HG03135 (cell line): ENCODE data around the gene PRRT2.
"Not testable (repeated sequence)": the region's sequence is repeated elsewhere in the genome, so short reads cannot be mapped to it uniquely, and the experiment has no call there.

Source experiments
- ATAC-seq: cut with Tn5 transposase; IDR thresholded peaks from one replicate; pipeline ENCODE4 v1.9.1; 2021; ENCODE audit warnings: mild to moderate bottlenecking, moderate library complexity; ENCODE audit not compliant: unreplicated experiment

Gene PRRT2

DNA sequence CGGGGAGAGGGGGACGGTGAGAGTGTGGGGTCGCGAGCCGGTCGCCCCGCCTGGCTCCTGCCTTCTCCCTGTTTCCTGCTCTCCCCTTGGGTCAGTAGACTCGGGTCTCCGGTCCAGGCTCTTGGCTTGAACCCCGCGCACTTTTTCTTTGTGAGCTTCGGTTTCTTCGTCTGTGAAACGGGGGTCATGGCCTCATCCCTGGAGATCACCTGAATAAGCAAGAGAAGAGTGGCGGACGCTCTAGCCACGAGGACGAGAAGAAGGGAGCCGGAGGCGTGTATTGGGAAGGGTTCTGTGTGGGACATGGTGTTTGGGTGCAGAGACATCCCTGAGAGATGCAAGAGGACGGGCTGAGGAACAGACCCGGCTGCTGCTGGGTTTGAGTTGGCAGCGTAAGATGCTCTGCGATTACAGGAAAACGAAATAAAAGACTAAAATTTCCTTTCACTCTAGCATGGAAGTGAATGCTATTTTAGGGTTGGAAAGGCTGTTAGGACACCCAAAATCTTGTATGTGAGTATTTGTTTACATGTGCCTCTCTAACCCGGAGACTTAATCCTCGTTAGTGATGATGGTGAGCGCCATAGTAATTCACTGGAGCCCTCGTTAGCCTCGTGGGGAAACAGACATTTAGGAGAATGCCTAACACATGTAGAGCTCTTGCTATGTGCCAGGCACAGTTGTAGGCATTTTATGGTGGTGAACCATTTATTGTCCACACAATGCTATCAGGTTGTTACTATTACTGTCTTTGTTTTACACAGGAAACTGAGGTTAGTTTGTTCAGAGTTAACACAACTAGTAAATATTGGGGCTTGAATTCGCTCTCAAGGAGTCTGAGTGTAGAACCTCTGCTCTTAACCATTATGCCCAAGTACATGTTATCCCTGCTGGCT, 20.8 kb upstream of the PRRT2 start:
- ATAC-seq, result no peak

DNA sequence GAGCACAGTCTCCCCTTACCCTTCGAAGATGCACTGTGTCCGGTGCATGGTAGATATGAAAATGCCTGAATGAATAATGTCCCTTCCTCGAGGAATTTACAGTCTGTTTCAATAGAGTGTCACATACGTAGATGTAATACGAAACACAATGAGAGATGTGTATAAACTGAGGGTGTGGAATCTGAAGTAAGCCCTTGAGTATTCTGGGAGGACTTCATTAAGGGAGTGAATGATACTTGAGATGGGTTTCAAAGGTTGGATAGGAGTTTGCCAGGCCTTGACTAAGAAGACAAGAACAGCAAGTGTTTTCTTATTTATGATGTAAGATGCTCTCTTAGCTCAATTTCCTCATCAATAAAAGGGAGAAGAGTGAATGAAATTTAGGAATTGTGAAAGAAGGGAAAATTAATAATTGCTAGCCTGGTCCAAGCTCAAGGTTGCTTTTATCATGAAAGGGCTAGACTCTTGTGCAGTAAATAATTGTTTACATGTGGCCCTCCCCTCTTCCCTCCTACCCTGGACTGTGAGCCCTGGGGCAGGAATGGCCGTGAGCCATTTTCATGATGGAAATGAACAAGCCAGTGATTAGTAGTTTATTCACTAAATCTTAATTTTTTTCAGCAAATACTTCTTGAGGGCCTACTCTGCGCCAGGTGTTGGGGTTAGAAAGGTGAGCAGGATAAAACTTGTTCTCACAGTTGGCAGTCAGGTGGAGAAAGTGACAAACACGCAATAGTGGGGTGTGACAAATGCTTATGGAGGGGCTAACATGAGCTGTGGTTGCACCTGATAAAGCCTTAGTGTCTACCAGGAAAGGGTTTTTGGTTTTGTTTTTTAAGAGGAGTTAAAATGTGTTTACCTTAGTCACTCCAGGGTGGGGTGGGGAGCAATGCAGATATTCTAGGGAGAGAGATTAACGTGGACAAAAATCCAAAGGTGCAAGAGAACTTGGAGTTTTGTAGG, 19.9 kb upstream of the PRRT2 start:
- ATAC-seq, result no peak

DNA sequence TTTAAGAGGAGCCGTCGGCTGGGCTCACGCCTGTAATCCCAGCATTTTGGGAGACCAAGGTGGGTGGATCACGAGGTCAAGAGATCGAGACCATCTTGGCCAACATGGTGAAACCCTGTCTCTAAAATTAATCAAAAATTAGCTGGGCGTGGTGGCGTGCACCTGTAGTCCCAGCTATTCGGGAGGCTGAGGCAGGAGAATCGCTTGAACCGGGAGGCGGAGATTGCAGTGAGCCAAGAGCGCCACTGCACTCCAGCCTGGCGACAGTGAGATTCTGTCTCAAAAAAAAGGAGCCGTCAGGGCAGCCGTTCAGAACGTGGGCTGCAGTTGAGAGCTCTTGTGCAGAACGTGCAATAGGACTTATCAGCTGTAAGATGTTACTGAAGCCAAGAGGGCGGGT, 18.8 kb upstream of the PRRT2 start:
- ATAC-seq, result not testable (repeated sequence)

- ATAC-seq, result no peak
Measured at GRCh38 chr16:29794231-29794710, 17.7 kb upstream of the PRRT2 start.

GRCh38 chr16:29802416-29802935, 9.5 kb upstream of the PRRT2 start:
- ATAC-seq, result no peak

DNA sequence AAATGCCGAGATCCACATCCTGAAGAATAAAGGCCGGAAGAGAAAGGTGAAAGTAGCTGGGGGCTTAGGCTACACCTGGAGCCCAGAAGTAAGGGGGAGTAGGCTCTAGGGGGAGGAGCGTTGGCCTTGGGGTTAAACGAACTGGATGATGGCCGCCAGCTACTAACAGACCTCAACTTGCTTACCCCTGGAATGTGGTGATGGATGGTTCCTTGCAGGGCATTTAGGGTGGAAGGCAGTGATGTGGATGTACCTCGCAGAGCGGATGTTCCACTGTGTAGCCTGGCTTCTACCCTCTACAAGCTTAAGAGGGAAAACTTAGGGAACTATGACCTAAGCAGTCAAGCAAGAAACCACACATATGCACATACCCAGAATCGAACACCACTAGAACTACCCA, 8.0 kb upstream of the PRRT2 start:
- no peak for ATAC-seq

GRCh38 chr16:29804455-29805231, 7.3 kb upstream of the PRRT2 start:
- ATAC-seq, result no peak

DNA sequence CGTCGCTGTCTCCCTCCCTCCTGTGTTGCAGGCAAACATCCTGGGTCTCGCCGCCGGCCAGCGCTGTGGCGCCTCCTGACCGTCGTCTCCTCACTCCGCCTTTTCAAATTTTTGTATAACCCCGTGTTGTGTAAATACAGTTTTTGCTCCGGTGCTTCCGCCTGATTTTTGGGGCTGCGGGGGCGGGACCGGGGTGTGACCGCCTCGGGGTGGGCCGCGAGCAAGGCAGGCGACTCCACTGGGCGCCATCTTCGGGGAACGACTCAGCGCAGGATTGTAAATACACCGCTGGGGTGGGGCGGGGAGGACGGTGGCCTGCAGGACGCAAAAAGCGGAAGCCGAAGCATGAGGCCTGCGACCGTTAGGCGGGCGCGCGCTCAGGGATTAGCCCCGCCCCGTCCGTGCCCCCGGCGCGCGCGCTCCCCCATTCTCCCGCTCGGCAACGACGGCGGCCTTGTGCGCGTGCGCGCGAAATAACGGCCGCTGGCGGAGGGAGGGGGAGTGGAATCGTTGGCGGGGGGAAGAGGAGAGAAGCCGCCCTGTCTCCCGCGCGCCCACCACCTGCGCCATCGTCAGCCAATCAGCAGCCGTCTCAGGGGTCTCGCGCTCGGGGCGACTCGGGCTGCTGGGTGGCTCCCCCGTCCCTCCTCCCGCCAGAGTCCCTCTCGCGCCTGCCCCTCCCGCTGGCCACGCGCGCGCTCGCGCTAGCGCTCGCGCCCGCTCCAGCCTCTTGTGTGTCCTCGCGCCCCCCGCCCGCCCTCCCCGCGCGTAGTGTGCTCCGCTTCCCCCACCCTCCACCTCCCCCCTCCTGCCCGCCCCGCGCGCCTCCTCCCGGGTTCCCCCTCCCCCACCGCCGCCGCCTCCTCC, 6.5 kb upstream of the PRRT2 start:
- ATAC-seq, result peak; percentile 60

GRCh38 chr16:29806099-29806579, 5.9 kb upstream of the PRRT2 start, which contains the start of gene MAZ:
MAZ (plus strand) TSS chr16:29806529; CDS start chr16:29806702, 173 bp downstream.
- no peak for ATAC-seq

- no peak for ATAC-seq
Measured at GRCh38 chr16:29806641-29807425, 5.2 kb upstream of the PRRT2 start.

DNA sequence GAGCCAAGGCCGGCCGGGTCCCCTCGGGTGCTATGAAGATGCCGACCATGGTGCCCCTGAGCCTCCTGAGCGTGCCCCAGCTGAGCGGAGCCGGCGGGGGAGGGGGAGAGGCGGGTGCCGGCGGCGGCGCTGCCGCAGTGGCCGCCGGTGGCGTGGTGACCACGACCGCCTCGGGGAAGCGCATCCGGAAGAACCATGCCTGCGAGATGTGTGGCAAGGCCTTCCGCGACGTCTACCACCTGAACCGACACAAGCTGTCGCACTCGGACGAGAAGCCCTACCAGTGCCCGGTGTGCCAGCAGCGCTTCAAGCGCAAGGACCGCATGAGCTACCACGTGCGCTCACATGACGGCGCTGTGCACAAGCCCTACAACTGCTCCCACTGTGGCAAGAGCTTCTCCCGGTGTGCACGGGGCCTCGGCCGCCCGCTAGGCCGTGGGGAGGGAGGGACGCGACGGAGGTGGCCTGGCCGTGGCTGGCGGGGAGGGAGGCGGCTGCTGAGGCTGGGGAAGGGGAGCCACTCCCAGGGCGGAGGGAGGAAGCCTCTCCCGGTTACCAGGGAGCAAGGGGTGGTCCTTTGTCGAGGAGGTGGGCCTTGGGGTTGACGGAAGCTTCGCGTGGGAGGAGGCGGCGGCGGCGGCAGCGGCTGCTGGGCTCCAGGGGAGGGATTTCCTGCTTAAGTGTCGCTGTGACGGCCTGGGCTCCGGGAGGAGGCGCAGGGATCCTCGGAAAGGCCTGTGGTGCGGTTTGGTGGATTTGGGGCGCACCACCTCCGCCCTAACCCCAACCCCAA, 4.4 kb upstream of the PRRT2 start:
- no peak for ATAC-seq

- ATAC-seq, result no peak
Measured at GRCh38 chr16:29808219-29808900, 3.6 kb upstream of the PRRT2 start.

- ATAC-seq, result no peak
Measured at GRCh38 chr16:29809031-29809747, 2.8 kb upstream of the PRRT2 start.

- ATAC-seq, result no peak
Measured at GRCh38 chr16:29809850-29810698, 1.9 kb upstream of the PRRT2 start.

GRCh38 chr16:29810699-29811169, 1.3 kb upstream of the PRRT2 start:
- no peak for ATAC-seq
